H1 (cell line): Measurements from ENCODE around the gene DNTT.

Source experiments
- BCL11A ChIP-seq, 2 experiments: IDR thresholded peaks; one replicate each; pipeline ENCODE4 v1.6.1; 2011; ENCODE audit warnings: low read depth in 2 of 2, low read length in 2 of 2, mild to moderate bottlenecking in 2 of 2
- EP300 ChIP-seq, 2 experiments: IDR thresholded peaks; 1 replicate in 1 of 2; 2 replicates in 1 of 2; pipeline ENCODE4 v1.6.1; 2011 to 2012; ENCODE audit warnings: low read depth in 2 of 2, low read length in 2 of 2, mild to moderate bottlenecking in 2 of 2, borderline replicate concordance in 1 of 2, inconsistent platforms in 1 of 2, moderate library complexity in 1 of 2
- PHF8 ChIP-seq: fragments of 200-600 bp; sonication (generic); conservative IDR thresholded peaks from 2 replicates; pipeline ENCODE4 v1.7.1; 2012; ENCODE audit warnings: low read depth, mild to moderate bottlenecking, inconsistent platforms, low read length, moderate library complexity
- POLR2AphosphoS5 ChIP-seq: IDR thresholded peaks from 2 replicates; pipeline ENCODE4 v1.6.1; 2011; ENCODE audit warnings: low read depth, low read length
- TAF1 ChIP-seq: IDR thresholded peaks from 2 replicates; pipeline ENCODE4 v1.6.1; 2011; ENCODE audit warnings: mild to moderate bottlenecking, low read depth, low read length
- TF ChIP-seq, protein P1 (sequence below), 3 experiments: IDR thresholded peaks; 1 replicate in 2 of 3; 2 replicates in 1 of 3; pipeline versions ENCODE4 v1.5.1 to v1.6.1; 2011; ENCODE audit warnings: low read length in 3 of 3, mild to moderate bottlenecking in 3 of 3, inconsistent platforms in 2 of 3, low read depth in 1 of 3, moderate library complexity in 1 of 3; ENCODE audit not compliant: insufficient read depth in 1 of 3; ENCODE audit errors: control extremely low read depth in 1 of 3

DNA sequence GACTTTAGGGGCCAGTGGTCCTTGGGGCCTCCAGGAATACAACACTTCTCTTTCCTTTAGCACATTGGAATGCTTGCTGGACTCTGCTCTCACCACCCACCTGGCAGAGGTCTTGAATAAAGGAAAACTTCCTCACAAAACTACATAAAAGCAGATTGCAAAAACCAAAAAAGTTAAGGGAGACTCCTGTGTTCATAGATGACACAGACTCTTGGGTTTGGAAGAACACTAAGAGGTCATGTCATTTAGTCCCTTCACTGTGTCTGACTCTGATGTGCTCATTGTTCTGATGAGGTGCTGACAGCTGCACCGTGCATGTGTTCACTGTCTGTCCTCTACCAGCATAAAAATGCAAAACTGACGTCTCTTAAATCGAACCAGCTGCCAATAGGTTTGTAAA, 44.2 kb upstream of the DNTT start:
- TF ChIP-seq, protein P1, sequence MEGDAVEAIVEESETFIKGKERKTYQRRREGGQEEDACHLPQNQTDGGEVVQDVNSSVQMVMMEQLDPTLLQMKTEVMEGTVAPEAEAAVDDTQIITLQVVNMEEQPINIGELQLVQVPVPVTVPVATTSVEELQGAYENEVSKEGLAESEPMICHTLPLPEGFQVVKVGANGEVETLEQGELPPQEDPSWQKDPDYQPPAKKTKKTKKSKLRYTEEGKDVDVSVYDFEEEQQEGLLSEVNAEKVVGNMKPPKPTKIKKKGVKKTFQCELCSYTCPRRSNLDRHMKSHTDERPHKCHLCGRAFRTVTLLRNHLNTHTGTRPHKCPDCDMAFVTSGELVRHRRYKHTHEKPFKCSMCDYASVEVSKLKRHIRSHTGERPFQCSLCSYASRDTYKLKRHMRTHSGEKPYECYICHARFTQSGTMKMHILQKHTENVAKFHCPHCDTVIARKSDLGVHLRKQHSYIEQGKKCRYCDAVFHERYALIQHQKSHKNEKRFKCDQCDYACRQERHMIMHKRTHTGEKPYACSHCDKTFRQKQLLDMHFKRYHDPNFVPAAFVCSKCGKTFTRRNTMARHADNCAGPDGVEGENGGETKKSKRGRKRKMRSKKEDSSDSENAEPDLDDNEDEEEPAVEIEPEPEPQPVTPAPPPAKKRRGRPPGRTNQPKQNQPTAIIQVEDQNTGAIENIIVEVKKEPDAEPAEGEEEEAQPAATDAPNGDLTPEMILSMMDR (IDR thresholded peaks at IDR 0.05; ENCODE audit: control extremely low read depth in 1 of 3, insufficient read depth in 1 of 3, low read depth in 1 of 3, low read length in 3 of 3): no peak
- TF ChIP-seq TAF1: no peak
- no peak for TF ChIP-seq BCL11A (IDR thresholded peaks at IDR 0.05; ENCODE audit: low read depth in 2 of 2, low read length in 2 of 2)
- no peak for TF ChIP-seq PHF8
- TF ChIP-seq POLR2AphosphoS5: no peak
- TF ChIP-seq EP300 (IDR thresholded peaks at IDR 0.05; ENCODE audit: borderline replicate concordance in 1 of 2, low read depth in 2 of 2, low read length in 2 of 2): no peak
